Adrenal gland (tissue), 12 donors: ENCODE data around the gene AP2A2. TPM values are rescaled to one million over a fixed set of nuclear protein-coding genes. Genes with fewer than 3 reads are reported as not detected.

Experiments used
- DNase-seq, 7 donors: peaks; one replicate each; pipeline ENCODE4 v3.0.0-alpha.2; 2019 to 2020
- H3K27ac ChIP-seq, 5 donors: fragments of 200-600 bp; sonication (generic) in 4 of 5; 1 replicate in 3 of 5; 2 replicates in 2 of 5; pipeline versions ENCODE4 v1.5.1 to v1.8.0; 2016 to 2020; ENCODE audit warnings: mild to moderate bottlenecking in 1 of 5
- H3K27me3 ChIP-seq: fragments of 200-600 bp; 2 replicates; pipeline ENCODE4 v1.8.0; 2021
- H3K36me3 ChIP-seq, 2 donors: fragments of 200-600 bp; replicated peaks in 1 of 2; 1 replicate in 1 of 2; 2 replicates in 1 of 2; pipeline versions ENCODE4 v1.5.1 to v1.8.0; 2018 to 2022
- H3K4me1 ChIP-seq, 2 donors: fragments of 200-600 bp; replicated peaks in 1 of 2; 1 replicate in 1 of 2; 2 replicates in 1 of 2; pipeline versions ENCODE4 v1.5.1 to v1.8.0; 2018 to 2021
- H3K4me3 ChIP-seq, 4 donors: fragments of 200-600 bp; sonication (generic) in 3 of 4; one replicate each; pipeline ENCODE4 v1.5.1; 2016 to 2018
- H3K9me3 ChIP-seq, 3 donors: fragments of 200-600 bp; sonication (generic) in 1 of 3; replicated peaks in 1 of 3; 1 replicate in 2 of 3; 2 replicates in 1 of 3; pipeline versions ENCODE4 v1.5.1 to v1.8.0; 2016 to 2021
- CTCF ChIP-seq, 6 experiments: fragments of 450-650 bp in 4 of 6; fragments of 200-600 bp in 2 of 6; sonication (generic) in 1 of 6; IDR thresholded peaks; 1 replicate in 5 of 6; 2 replicates in 1 of 6; pipeline versions ENCODE4 v1.5.1 to v1.8.0; 2016 to 2021; ENCODE audit warnings: antibody characterized with exemption in 6 of 6, mild to moderate bottlenecking in 2 of 6, moderate library complexity in 1 of 6
- POLR2A ChIP-seq, 2 donors: fragments of 450-650 bp; IDR thresholded peaks; one replicate each; pipeline ENCODE4 v1.6.1; 2017; ENCODE audit warnings: antibody characterized with exemption in 2 of 2, mild to moderate bottlenecking in 2 of 2, moderate library complexity in 1 of 2
- WGBS, 4 donors: extraction: QIAGEN DNeasy Blood & Tissue Kit in 2 of 4; methylation state at CpG; one replicate each; pipeline versions ENCODE4 v1.1.5 to v1.1.7; 2013 to 2017; 5-methylcytosine and 5-hydroxymethylcytosine counted together
- intact Hi-C, 2 donors: fragments of 100-400 bp; cut with DNase I; formaldehyde crosslinking; loops; one replicate each; pipeline versions ENCODE4 v1.14.1 to v1.15.0; 2022 to 2023
- polyA plus RNA-seq, 3 donors: library from polyadenylated mRNA; stranded (reverse); fragments of 200-250 nt in 2 of 3; fragments of 350-450 nt in 1 of 3; fragmentation: Illumina TruSeq in 1 of 3; extraction: RNeasy Lipid Tissue Mini Kit (QIAGEN cat#74804) in 1 of 3; gene quantifications; one replicate each; pipeline ENCODE4 v1.2.3, GENCODE V29; 2013 to 2014
- total RNA-seq, 9 donors: library from RNA; depleted of rRNA in 4 of 9; stranded (reverse); fragments of >200 nt in 4 of 9; fragments of 120-200 nt in 1 of 9; fragmentation: NEBNext Ultra II Directional in 1 of 9; extraction: Animal tissue kit (Norgen Biotek cat#: 25700) in 1 of 9; gene quantifications; one replicate each; pipeline versions ENCODE4 v1.1.0 to v1.2.4, GENCODE V29; 2013 to 2023
- donor health status: healthy with polysubstance abuse.
- donor health status: Bipolar disorder and iron deficiency.
- donor health status: DM: yes; HTN: yes; CAD: no.
- donor health status: DM: no; HTN: no; CAD: no.
- donor health status: DM: no; HTN: no; CAD: no.
- donor health status: DM: yes; HTN: yes; CAD: no.

Gene AP2A2
- total and polyA plus RNA-seq, 12 donors, result 15.3 to 115 (median 73.1) TPM

GRCh38 chr11:1018091-1018490 is 92.4 kb downstream of the AP2A2 start:
- intact Hi-C loops, result no loop called here
- 78 to 89% (median 87%) methylated on average over 9 of the region's 9 CpGs for WGBS, 4 donors
- TF ChIP-seq POLR2A (IDR thresholded peaks at IDR 0.05) (no peak), CTCF (IDR thresholded peaks at IDR 0.05) (no peak)
- Histone ChIP-seq H3K9me3 (no peaks in the 10 kb centered on the region), H3K4me1 (no peaks in the 10 kb centered on the region), H3K36me3 (peaks cover 0 to 4% of the 10 kb centered on the region in 2 donors), H3K27ac (no peak overlapping the region), H3K4me3 (no peak overlapping the region), H3K27me3 (no peaks in the 10 kb centered on the region)
- DNase-seq, result no peak

GRCh38 chr11:1019321-1019910 is 93.7 kb downstream of the AP2A2 start:
- 82 to 88% (median 86%) methylated on average over 13 to 21 of the region's 21 CpGs for WGBS, 4 donors
- Histone ChIP-seq H3K27me3 (no peaks in the 10 kb centered on the region), H3K9me3 (no peaks in the 10 kb centered on the region), H3K4me1 (no peaks in the 10 kb centered on the region), H3K36me3 (no peaks in the 10 kb centered on the region), H3K4me3 (no peak overlapping the region), H3K27ac (no peak overlapping the region)
- no peak for DNase-seq
- intact Hi-C loops, result no loop called here
- no peak for TF ChIP-seq CTCF (IDR thresholded peaks at IDR 0.05)

GRCh38 chr11:1020211-1020905 is 94.7 kb downstream of the AP2A2 start:
- H3K4me1 ChIP-seq, result no peaks in the 10 kb centered on the region
- TF ChIP-seq POLR2A (IDR thresholded peaks at IDR 0.05), result no peak
- no peak for TF ChIP-seq CTCF (IDR thresholded peaks at IDR 0.05)
- H3K9me3 ChIP-seq, result no peaks in the 10 kb centered on the region
- 85 to 91% (median 89%) methylated on average over 11 to 19 of the region's 19 CpGs; no CpG with 5 or more reads in 1 of the 4 donors for WGBS, 4 donors
- no peaks in the 10 kb centered on the region for H3K27me3 ChIP-seq
- no peak overlapping the region for H3K4me3 ChIP-seq
- intact Hi-C loops, result no loop called here
- no peaks in the 10 kb centered on the region for H3K36me3 ChIP-seq
- DNase-seq, result no peak
- H3K27ac ChIP-seq, result no peak overlapping the region

GRCh38 chr11:1022411-1022810 is 96.7 kb downstream of the AP2A2 start:
- H3K9me3 ChIP-seq, result no peaks in the 10 kb centered on the region
- no peak for DNase-seq
- TF ChIP-seq CTCF (IDR thresholded peaks at IDR 0.05), result no peak
- TF ChIP-seq POLR2A (IDR thresholded peaks at IDR 0.05), result no peak
- WGBS, 4 donors, result 88 to 95% (median 94%) methylated on average over 7 of the region's 7 CpGs
- H3K27ac ChIP-seq, result no peak overlapping the region
- H3K4me3 ChIP-seq, result no peak overlapping the region
- H3K27me3 ChIP-seq, result no peaks in the 10 kb centered on the region
- intact Hi-C loops, result no loop called here
- H3K4me1 ChIP-seq, result no peaks in the 10 kb centered on the region
- H3K36me3 ChIP-seq, result no peaks in the 10 kb centered on the region
